ENCODE measurements around the gene TRO.

GRCh38 chrX:54933150-54933826 is 12.7 kb downstream of the TRO start:
- no peak for TF ChIP-seq BHLHE40 (IDR thresholded peaks at IDR 0.05; ENCODE audit: borderline replicate concordance)
- no peak for TF ChIP-seq FOXM1 (IDR thresholded peaks at IDR 0.05; ENCODE audit: borderline replicate concordance)
- no peak for TF ChIP-seq SP1 (IDR thresholded peaks at IDR 0.05)
- no peak for TF ChIP-seq TARDBP (IDR thresholded peaks at IDR 0.05)
- no peak for TF ChIP-seq ARNT (IDR thresholded peaks at IDR 0.05)
- TF ChIP-seq NFRKB (IDR thresholded peaks at IDR 0.05), result no peak
- no peak for TF ChIP-seq CTBP1 (IDR thresholded peaks at IDR 0.05; ENCODE audit: borderline replicate concordance)
- TF ChIP-seq L3MBTL2 (conservative IDR thresholded peaks at IDR 0.05), result no peak
- no peak for TF ChIP-seq FOXK2 (IDR thresholded peaks at IDR 0.05)
- no peak for TF ChIP-seq FOXA1 (IDR thresholded peaks at IDR 0.05)
- TF ChIP-seq HDGF (IDR thresholded peaks at IDR 0.05; ENCODE audit: borderline replicate concordance), result no peak
- no peak for TF ChIP-seq LEF1 (IDR thresholded peaks at IDR 0.05; ENCODE audit: borderline replicate concordance)
- TF ChIP-seq ELF4 (IDR thresholded peaks at IDR 0.05), result no peak
- no peak for TF ChIP-seq SUZ12 (IDR thresholded peaks at IDR 0.05)
